IPS-18c (cell line): ENCODE measurements around the gene TCEAL4.
"Not testable (repeated sequence)": the region's sequence is repeated elsewhere in the genome, so short reads cannot be mapped to it uniquely, and the experiment has no call there.

Experiments
- H3K4me3 ChIP-seq: 2 replicates; pipeline ENCODE4 v1.7.0; 2013; ENCODE audit warnings: low read depth, mild to moderate bottlenecking, low read length, moderate library complexity; ENCODE audit not compliant: insufficient read depth
- H3K9me3 ChIP-seq: one replicate; pipeline ENCODE4 v1.6.1; 2013; ENCODE audit warnings: mild to moderate bottlenecking, low read length, moderate library complexity; ENCODE audit not compliant: control insufficient read depth, insufficient read depth

Gene TCEAL4

GRCh38 chrX:103571726-103572125 lies 13.6 kb upstream of the TCEAL4 start:
- Histone ChIP-seq H3K4me3 (no peak overlapping the region), H3K9me3 (no peaks in the 10 kb centered on the region)

DNA sequence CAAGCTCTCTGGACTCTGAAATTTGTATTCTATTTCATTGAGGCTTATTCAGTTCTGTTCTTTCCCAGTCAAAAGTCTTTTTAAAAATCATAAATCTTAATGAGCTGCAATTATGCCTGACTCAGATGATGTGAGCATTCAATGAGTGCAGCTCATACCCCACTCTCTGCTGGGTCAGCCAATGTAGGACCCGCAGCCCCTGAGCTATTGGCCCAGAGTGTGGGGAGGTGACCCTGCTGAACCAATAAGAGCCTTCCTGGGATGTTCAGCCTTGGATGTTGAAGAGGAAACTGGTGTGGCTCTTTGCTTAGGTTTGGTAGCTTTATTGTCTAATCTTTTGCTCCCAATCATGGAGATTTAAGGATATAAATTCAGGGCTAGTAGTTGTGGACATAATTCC lies 12.1 kb upstream of the TCEAL4 start:
- H3K9me3 ChIP-seq: no peaks in the 10 kb centered on the region

DNA sequence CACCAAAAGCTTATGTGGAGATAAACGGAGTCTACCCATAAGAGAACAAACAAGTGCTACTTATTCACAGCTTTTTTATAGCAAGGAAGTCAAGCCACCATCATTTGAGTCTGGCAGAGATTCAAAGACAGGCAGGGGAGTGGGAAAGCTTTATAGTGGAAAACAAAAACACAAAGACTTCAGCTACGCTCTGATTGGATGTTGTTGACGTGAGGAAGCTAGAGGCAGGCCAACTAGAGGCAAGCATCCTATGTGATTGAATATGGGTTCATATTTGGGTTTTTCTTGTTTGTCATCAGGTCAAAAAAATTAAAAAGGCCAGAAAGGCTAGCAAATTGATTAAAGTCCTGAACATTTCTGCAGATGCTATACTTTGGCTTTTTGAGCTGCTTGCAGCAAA lies 719 bp upstream of the TCEAL4 start:
- Histone ChIP-seq H3K4me3 (no peak overlapping the region), H3K9me3 (no peaks in the 10 kb centered on the region)

More for the DNA sequence above, 12.1 kb upstream of the TCEAL4 start:
- no peak overlapping the region for H3K4me3 ChIP-seq

GRCh38 chrX:103586314-103586646 lies 965 bp downstream of the TCEAL4 start:
- H3K4me3 ChIP-seq: peak overlapping the region; percentile 77
- no peaks in the 10 kb centered on the region for H3K9me3 ChIP-seq

GRCh38 chrX:103586659-103587058 lies 1.3 kb downstream of the TCEAL4 start:
- Histone ChIP-seq H3K4me3 (peak overlapping the region; percentile 77; the same call in 1 of the 2 replicates), H3K9me3 (no peaks in the 10 kb centered on the region)

DNA sequence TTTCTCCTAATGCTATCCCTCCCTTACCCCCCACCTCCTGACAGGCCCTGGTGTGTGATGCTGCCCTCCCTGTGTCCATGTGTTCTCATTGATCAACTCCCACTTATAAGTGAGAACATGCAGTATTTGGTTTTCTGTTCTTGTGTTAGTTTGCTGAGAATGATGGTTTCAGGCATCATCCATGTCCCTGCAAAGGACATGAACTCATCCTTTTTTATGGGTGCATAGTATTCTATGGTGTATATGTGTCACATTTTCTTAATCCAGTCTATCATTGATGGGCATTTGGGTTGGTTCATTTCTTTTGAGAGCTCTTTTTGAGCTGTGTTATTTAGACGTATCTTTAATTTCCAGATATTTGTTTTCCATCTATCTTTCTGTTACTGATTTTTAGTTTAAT lies 7.0 kb downstream of the TCEAL4 start:
- H3K9me3 ChIP-seq, H3K4me3 ChIP-seq: not testable (repeated sequence)

DNA sequence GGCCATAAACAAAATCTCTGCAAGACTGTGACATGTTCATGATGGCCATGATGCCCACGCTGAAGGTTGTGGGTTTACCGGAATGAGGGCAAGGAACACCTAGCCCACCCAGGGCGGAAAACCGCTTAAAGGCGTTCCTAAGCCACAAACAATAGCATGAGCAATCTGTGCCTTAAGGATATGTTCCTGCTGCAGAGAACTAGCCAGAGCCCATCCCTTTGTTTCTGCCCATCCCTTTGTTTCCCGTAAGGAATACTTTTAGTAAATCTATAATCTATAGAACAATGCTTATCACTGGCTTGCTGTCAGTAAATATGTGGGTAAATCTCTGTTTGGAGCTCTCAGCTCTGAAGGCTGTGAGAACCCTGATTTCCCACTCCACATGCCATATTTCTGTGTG lies 9.9 kb downstream of the TCEAL4 start:
- H3K4me3 ChIP-seq, H3K9me3 ChIP-seq: not testable (repeated sequence)

- no peaks in the 10 kb centered on the region for H3K9me3 ChIP-seq
- peak within 1 kb of the TSS; percentile 81 for H3K4me3 ChIP-seq
Measured at GRCh38 chrX:103607364-103608305, 22.3 kb downstream of the TCEAL4 start, which contains the start of gene TCEAL3. TSS of gene TCEAL3 (plus strand) at chrX:103607963. CDS start at chrX:103609065, 1,102 bp downstream.

DNA sequence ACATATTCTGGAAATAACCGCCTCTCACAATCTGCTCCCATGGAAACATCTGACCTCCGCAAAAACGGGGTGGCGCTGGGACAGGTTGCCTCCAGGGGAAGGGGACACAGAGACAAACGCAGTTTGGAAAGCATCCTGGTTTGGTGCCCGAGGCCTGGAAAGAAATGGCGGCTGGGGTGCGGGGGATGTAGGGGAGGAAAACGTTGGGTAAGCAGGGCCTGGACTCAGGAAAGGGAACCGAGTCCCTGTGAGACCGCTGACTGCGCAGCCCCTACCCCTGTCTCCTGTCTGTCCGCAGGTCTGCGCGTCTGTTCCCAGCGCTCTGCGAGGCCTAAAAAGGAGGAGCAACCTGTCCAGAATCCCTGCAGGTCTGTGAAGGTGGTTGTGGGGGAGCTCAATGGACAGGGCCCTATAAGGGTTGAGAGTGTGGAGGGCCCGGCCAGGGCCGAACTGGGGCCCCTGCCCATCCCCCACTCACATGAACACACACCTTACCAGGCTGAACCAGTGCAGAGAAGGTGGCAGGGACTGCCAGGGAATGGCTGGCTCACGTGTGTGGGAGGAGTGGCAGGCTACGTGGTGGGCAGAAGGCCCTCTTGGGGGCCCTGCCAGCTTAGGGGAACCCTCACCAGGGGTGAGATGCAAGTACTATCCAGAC lies 23.1 kb downstream of the TCEAL4 start:
- H3K4me3 ChIP-seq: peak overlapping the region; percentile 81
- no peaks in the 10 kb centered on the region for H3K9me3 ChIP-seq

DNA sequence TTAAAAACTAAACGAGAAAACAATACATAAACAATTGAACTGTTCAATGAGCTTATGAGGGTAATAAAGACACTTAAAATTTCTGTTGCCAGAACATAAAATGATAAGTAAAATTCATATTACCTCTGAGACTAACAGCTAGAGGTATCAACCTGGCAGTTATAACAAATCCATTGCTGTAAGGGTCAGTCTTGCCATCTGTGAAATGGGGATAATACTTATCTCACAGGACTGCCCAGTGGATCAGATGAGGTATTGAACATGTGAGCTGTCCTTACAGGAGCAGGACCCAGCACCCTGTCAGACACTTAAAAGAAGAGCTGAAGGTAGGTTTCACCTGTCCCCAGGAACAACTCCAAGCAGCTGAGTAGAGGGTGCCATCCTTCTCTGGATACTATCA lies 25.0 kb downstream of the TCEAL4 start:
- no peak overlapping the region for H3K4me3 ChIP-seq
- no peaks in the 10 kb centered on the region for H3K9me3 ChIP-seq

GRCh38 chrX:103613362-103613890 lies 28.1 kb downstream of the TCEAL4 start:
- Histone ChIP-seq H3K9me3 (no peaks in the 10 kb centered on the region), H3K4me3 (no peak overlapping the region)

- Histone ChIP-seq H3K9me3 (no peaks in the 10 kb centered on the region), H3K4me3 (no peak overlapping the region)
Measured at GRCh38 chrX:103614999-103615398, 29.7 kb downstream of the TCEAL4 start.

DNA sequence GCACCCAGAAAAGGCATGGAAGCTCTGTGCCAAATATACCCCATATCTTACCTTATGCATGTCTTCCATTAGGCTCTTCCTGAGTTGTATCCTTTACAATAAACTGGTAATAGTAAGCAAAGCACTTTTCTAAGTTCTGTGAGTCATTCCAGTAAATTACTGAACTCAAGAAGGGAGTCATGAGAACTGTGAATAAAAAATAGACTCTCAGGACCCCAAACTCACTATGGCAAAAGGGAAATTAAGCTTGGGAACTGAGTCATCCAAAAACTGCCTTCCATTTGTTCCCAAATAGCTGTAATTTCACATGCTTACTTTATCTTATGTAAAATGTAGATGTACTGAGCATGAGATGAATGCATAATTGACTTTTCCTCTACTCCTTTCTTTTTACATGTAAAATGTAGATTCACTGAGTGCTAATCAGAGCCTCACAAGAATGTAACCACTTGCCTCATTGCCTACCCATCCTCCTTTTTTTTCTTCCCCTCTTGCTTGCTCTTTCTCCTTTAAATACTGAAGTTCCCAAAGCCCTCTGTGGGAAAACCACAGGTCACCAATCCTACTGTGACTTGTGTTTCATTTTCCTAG lies 30.6 kb downstream of the TCEAL4 start:
- Histone ChIP-seq H3K9me3 (no peaks in the 10 kb centered on the region), H3K4me3 (no peak overlapping the region)

GRCh38 chrX:103616676-103617186 lies 31.4 kb downstream of the TCEAL4 start:
- H3K9me3 ChIP-seq: no peaks in the 10 kb centered on the region
- H3K4me3 ChIP-seq: no peak overlapping the region

DNA sequence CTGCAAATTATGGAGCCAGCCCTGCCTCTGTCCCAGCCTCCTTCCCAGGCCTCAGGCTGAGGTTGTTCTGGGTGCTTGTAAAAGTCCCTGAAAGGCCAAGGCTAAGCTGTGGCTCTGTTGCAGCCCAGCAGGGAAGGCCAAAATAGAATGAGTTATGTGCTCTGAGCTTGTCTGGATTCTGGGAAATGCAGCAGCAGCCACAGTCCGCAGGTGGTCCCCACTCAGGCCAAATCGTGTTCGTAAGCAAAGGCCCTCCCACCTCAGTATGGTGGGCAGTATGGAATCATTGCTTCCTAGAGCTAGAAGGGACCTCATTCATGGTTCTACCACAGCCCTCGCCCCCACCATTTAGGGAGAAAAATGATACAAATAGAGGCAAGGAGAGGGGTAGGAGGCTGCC lies 38.8 kb downstream of the TCEAL4 start:
- Histone ChIP-seq H3K9me3 (no peaks in the 10 kb centered on the region), H3K4me3 (no peak overlapping the region)

DNA sequence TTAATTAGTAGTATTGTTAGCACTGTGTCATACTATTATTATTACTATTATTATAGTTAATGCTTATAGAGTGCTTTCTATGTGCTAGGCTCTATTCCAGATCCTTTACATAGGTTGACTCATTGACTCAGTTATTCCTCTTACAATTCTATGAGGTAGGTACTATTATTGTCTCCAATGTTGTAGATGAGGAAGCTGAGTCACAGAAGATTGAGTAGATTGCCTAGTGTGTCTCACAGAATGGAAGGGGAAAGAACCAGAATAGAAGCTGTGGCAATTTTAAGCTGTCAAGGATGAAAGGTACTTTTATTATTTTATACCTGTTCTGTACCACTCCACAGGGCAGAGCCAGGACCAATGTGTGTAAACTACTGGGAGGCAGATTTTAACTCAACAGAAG lies 41.5 kb downstream of the TCEAL4 start:
- H3K4me3 ChIP-seq: no peak overlapping the region
- no peaks in the 10 kb centered on the region for H3K9me3 ChIP-seq

DNA sequence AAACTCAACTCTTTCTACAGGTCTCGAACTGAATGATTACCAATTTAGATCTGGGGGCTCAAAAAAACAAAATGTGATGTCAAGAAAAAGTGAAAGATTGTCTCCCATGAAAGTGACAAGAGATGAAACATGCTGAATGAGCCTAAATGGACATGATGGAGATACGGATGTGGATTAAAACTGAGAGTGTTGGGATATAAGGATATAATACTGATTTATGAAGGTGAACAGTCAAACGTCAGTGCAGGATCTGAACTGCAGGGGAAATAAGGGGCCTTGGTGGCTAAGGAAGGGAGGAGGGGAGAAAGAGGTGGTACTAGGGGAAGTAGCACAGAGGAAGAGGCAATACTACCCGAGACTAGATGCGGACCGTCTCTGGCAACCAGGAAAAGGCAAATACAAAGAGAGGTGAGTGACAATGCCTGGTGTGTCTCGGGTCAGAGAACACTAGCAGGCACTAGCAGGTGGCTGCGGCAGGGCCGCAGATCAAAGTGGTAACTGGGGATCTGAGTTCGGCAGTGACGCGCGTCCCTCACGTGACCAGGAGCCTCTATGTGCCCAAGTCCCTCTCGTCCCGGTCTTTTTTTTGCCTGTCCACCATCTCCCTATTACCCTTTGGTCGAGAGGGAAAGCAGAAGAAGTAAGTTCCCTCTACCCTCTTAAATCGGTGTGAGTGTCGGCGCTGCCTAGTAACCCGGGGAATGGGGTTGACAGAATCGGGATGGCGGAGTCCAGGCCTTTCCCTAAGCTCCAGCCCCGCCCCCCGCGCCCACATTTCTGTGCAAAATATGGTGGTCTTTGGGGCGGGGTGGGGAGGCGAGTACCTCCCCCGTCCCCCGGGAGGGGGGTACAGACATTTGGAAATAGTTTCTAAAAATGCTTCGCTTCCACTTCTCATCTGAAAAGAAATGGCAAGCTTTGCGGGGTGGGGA lies 43.3 kb downstream of the TCEAL4 start, which contains the start of gene TCEAL1:
Gene TCEAL1 (plus strand): TSS at position 590 of the 932 bp plus-strand sequence. CDS start 942 bp downstream, outside the sequence.
- Histone ChIP-seq H3K9me3 (no peaks in the 10 kb centered on the region), H3K4me3 (peak within 1 kb of the TSS; percentile 88)
